Activated T-helper 9 cell treated with anti-CD3 and anti-CD28 coated beads, Interleukin-2, amount 50 U/mL, for 16 hours (primary cell): ENCODE results near the gene IL23A.
"Not testable (repeated sequence)": the region's sequence is repeated elsewhere in the genome, so short reads cannot be mapped to it uniquely, and the experiment has no call there.

Experiments
- DNase-seq: peaks from one replicate; pipeline ENCODE4 v3.0.0-alpha.2; 2020; ENCODE audit warnings: low read depth

IL23A gene

DNA sequence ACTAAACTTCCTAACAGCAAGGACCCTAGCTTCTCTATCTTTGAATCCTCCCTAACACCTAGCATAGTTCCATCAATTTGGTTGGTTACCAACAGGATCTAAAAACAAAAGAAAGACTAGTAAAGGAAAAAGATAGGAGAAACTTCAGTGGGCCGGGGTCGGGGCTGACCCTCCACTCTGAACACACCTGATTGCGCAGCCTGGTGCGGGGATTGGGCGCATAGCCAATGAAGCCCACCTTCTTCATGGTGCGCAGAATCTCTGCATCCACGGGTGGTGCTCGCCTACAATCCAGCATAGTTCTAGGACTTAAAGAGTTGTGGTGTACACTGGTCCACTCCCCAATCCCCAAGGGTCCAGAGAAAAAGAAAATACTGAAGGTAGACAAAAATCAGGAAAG lies 12.6 kb upstream of the IL23A start:
- no peak for DNase-seq

DNA sequence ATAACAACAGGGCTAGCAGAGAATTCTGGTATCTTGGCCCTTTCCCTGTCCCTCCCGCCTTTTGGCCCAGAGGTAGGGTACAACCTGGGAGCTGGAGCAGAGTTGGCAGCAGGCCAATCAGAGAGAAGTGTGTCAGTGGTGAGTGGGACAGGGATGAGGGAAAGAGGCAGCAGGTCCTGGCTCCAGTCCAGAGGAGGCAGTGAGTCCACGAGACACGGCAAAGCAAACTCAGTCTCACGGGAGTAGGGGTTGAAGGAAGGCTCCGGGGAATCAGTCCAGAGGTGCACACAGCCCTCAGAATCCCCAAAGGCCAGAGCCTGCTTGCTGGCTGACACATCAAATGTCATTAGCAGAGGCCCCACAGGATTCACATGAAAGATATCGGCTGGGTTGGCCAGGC lies 12.2 kb upstream of the IL23A start:
- no peak for DNase-seq

GRCh38 chr12:56330936-56331490 lies 7.7 kb upstream of the IL23A start:
- no peak for DNase-seq

GRCh38 chr12:56332512-56333196 lies 6.0 kb upstream of the IL23A start:
- DNase-seq = no peak

- no peak for DNase-seq
Observed at GRCh38 chr12:56333197-56333678, 5.4 kb upstream of the IL23A start.

DNA sequence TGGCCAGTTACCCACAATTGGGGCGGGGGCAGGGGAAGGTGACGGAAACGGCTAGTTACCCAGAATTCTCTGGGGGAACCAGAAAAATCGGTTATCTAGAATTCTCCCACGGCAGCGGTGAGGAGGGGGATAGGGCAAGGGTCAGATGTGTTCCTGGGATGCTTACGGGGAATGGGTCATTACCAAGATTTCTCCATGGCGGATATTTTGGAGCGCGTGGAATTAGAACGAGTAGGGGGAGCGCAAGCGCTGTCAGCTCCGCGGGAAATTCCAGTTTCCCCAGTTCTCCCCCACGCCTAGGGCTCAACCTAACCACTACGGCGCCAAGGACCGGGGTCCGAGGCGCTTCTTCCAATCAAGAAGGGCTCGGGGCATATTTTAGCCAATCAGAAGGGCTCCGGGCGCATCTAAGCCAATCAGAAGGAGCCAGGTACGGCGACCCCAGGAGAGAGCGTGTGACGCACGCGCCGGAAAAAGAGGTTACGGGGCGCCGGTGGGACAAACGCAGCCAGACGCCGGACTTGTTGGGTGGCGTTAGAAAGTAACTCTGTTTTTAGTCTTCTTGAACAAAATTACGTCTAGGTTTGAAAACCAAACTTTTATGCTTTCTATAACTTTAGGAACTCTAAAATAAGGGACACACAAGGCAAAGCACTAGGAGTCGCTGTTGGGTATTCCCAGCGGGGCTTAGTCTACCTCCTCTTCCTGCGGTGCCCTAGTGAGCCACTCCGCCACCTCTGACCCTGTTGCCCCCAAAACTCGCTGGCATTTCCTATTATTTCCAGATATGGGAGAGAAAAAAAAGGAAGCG lies 4.8 kb upstream of the IL23A start, which contains the start of gene PAN2:
Gene PAN2, minus strand, starts transcription at position 322 of the 811 bp plus-strand sequence. CDS start 906 bp downstream, outside the sequence.
- DNase-seq = peak; percentile 87

DNA sequence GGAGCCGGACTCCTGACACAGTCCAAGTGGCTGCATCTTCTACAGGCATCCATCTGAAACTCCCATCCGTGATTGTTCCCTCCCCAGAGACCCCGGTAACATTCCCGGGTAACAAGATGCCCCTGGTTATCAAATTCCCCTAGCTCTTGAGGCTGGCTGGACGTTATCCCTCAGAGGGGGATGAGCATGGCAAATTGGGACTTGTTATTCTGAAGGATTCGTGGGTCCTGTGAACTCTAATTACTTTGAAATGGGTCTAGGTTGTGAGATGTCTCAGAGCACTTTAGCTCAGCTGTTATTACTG lies 4.2 kb upstream of the IL23A start:
- no peak for DNase-seq

DNA sequence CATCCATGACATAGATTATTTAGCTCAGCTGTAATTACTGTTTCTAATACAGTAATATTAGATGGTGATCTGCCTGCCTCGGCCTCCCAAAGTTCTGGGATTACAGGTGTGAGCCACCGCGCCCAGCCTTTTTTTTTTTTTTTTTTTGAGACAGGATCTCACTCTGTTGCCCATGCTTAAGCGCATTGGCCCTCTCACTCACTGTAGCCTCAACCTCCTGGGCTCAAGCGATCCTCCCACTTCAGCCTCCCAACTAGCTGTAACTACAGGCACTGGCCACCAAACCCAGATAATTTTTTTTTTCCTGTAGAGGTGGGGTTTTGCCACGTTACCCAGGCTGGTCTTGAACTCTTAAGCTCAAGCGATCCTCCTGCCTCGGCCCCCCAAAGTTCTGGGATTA lies 3.2 kb upstream of the IL23A start:
- DNase-seq = not testable (repeated sequence)

DNA sequence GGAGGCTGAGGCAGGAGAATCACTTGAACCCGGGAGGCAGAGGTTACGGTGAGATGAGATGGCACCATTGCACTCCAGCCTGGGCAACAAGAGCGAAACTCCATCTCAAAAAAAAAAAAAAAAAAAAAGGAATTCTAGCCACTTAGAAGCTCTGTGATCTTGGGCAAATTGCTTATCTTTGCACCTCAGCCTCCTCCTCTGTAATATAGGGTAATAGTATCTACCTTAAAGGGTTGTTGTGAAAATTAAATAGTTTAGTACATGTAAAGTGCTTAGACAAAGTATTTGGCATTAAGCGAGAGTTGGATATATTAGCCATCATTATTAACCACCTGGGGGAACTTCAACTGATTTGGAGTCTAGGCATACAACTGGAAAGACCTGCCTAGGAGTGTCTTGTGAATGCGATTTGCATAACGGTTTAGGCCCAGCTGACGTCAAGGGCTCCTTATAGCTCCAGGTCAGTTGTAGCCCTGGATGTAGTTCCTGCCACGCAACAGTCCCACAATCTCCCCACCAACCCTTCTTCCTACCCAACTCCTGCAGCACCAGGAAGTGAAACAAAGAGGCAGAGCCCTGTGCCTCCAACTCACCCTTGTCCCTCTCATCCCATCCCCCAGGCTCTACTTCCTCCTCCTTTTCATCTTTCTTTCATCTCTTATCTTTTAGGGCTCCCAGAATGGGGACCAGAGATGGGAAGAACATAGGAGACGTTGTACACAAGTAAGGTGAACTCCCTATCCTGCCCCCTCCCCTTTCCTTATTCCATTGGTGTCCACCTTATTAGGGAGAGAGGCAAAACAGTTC lies 2.1 kb upstream of the IL23A start:
- DNase-seq = no peak

- no peak for DNase-seq
Observed at GRCh38 chr12:56337753-56338251, 882 bp upstream of the IL23A start.

DNA sequence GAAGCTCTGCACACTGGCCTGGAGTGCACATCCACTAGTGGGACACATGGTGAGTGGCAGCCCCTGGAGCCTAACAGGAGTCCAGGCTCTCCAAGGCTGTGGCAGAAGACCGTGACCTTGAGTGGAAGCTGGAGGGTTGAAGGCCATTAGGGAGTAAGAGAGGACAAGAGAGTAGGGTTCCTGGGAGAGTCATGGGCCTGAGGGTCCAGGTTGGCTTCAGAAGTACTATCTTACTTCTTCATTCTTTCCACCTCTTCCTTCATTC lies 406 bp downstream of the IL23A start:
- DNase-seq = no peak

GRCh38 chr12:56341616-56342015 lies 2.9 kb downstream of the IL23A start:
- DNase-seq = no peak

DNA sequence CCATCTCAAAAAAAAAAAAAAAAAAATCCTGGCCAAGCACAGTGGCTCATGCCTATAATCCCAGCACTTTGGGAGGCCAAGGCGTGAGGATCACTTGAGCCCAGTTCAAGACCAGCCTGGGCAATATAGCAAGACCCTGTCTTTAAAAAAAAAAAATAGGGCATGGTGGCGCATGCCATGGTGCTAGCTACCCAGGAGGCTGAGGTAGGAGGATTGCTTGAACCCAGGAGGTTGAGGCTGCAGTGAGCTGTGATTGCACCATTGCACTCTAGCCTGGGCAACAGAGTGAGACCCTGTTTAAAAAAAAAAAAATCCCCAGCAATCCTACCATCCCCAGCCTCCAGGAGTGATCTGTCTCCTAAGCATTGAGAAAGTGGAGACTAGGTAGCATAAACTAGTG lies 3.6 kb downstream of the IL23A start:
- DNase-seq = not testable (repeated sequence)

GRCh38 chr12:56346675-56347074 lies 8.0 kb downstream of the IL23A start:
- no peak for DNase-seq

GRCh38 chr12:56347255-56347654 lies 8.6 kb downstream of the IL23A start:
- not testable (repeated sequence) for DNase-seq

DNA sequence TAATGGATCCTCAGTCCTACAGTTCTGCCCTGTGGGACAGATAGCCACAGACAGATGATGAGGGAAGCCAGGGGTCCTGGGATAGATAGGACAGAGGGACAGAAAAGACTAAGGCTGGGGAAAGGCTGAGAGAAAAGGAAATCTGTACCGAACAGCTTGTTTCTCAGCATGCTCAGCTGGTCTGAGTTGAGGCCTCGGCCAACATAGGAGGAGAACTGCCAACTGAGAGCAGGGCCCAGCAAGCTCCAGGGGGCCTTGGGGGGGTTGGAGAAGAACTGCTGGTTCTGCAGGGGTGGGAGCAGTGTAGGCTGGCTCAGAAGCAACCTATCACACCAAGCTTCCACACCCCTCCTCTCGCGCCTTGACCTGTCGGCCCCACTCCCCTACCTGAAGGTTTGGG lies 10.1 kb downstream of the IL23A start:
- no peak for DNase-seq

DNA sequence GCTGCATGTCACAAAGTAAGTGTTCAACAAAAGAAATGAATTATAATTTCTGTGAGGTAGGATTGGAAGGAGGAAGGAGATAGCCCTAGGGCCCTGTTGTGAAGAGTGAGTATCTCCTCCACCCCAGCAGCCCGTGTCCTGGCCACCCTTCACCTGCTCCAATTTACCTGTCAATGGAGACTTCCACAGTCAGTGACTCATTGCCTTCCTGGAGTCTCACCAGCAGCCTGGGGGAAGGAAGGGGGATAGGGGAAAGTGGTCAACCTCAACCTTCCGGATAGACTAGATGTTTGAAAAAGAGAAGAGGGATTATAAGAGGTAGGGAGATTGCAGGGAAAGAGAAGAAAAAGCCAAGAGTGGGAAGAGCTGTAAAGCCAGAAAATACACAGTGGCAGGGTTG lies 12.0 kb downstream of the IL23A start:
- no peak for DNase-seq

DNA sequence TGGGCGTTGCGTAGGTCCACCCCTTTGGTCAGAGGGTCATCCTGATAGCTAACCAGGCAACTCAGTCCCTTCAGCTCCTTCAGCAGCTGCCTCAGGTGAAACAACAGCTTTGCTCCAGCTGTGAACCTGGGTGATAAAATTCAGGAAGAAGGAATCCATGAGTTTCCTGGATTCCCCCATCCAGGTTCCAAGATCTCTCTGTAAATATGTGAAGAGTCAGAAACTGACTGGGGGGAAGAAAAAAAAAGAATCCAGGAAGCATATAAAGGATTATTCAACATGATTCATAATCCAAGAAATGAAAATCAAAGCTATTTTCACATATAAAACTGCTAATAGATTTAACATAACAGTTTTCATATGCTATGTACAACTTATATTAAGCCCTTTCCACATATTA lies 12.6 kb downstream of the IL23A start:
- no peak for DNase-seq

GRCh38 chr12:56358836-56359532 lies 20.3 kb downstream of the IL23A start:
- DNase-seq = no peak

GRCh38 chr12:56359851-56360767 lies 21.4 kb downstream of the IL23A start, which contains the start of gene STAT2:
Gene STAT2, minus strand, starts transcription at chr12:56360107. Its CDS starts 3,536 bp downstream, at chr12:56356571.
- DNase-seq = peak; percentile 98
